Keratinocyte (primary cell): ENCODE measurements around the gene DMRTC1. TPM values are rescaled to one million over a fixed set of nuclear protein-coding genes. Genes with fewer than 3 reads are reported as not detected.
"Not testable (repeated sequence)": the region's sequence is repeated elsewhere in the genome, so short reads cannot be mapped to it uniquely, and the experiment has no call there.

Experiments used
- DNase-seq: peaks from one replicate; pipeline ENCODE4 v3.0.0-alpha.2; 2011; ENCODE audit warnings: low read depth, missing footprints, low spot score
- FAIRE-seq: peaks from 2 replicates; lab custom pipeline; 2011; peaks lifted over from hg19 to GRCh38; lab: Jason Lieb, UNC
- H2AFZ ChIP-seq: 2 replicates; pipeline ENCODE4 v1.6.0; 2012; ENCODE audit warnings: low read length, control low read depth, inconsistent platforms; ENCODE audit not compliant: control insufficient read depth
- H3K27ac ChIP-seq: 2 replicates; pipeline ENCODE4 v1.5.1; 2011; ENCODE audit warnings: low read length; ENCODE audit not compliant: control insufficient read depth, insufficient read depth
- H3K27me3 ChIP-seq: 3 replicates; pipeline ENCODE4 v1.6.0; 2011; ENCODE audit warnings: low read length; ENCODE audit not compliant: control insufficient read depth, insufficient read depth; ENCODE audit errors: extremely low read depth
- H3K36me3 ChIP-seq, 2 experiments: 2 replicates in 1 of 2; 3 replicates in 1 of 2; pipeline ENCODE4 v1.5.1; 2011; ENCODE audit warnings: low read length in 2 of 2, mild to moderate bottlenecking in 1 of 2; ENCODE audit not compliant: control insufficient read depth in 2 of 2, insufficient read depth in 2 of 2; ENCODE audit errors: extremely low read depth in 1 of 2
- H3K4me1 ChIP-seq: 3 replicates; pipeline ENCODE4 v1.5.1; 2011; ENCODE audit warnings: low read length; ENCODE audit not compliant: control insufficient read depth, insufficient read depth; ENCODE audit errors: extremely low read depth
- H3K4me2 ChIP-seq: 3 replicates; pipeline ENCODE4 v1.6.0; 2011; ENCODE audit warnings: low read depth, low read length; ENCODE audit not compliant: control insufficient read depth, insufficient read depth; ENCODE audit errors: extremely low read depth
- H3K4me3 ChIP-seq, 3 experiments: fragments of 200-600 bp in 1 of 3; sonication (generic) in 1 of 3; 2 replicates in 2 of 3; 3 replicates in 1 of 3; pipeline ENCODE4 v1.5.1; 2011 to 2016; ENCODE audit warnings: low read length in 3 of 3, mild to moderate bottlenecking in 3 of 3, control low read depth in 2 of 3, inconsistent platforms in 1 of 3, low read depth in 1 of 3, mixed read lengths in 1 of 3, mixed run types in 1 of 3, moderate library complexity in 1 of 3; ENCODE audit not compliant: control insufficient read depth in 2 of 3, insufficient read depth in 2 of 3; ENCODE audit errors: extremely low read depth in 1 of 3
- H3K79me2 ChIP-seq: 2 replicates; pipeline ENCODE4 v1.6.0; 2012; ENCODE audit warnings: low read length; ENCODE audit not compliant: control insufficient read depth, insufficient read depth
- H3K9ac ChIP-seq: 3 replicates; pipeline ENCODE4 v1.6.0; 2011; ENCODE audit warnings: low read length; ENCODE audit not compliant: control insufficient read depth, insufficient read depth; ENCODE audit errors: extremely low read depth
- H3K9me1 ChIP-seq: 3 replicates; pipeline ENCODE4 v1.6.0; 2011; ENCODE audit warnings: low read length; ENCODE audit not compliant: control insufficient read depth, insufficient read depth; ENCODE audit errors: extremely low read depth
- H3K9me3 ChIP-seq: 2 replicates; pipeline ENCODE4 v1.5.1; 2012; ENCODE audit warnings: low read depth, low read length; ENCODE audit not compliant: control insufficient read depth
- H4K20me1 ChIP-seq: 3 replicates; pipeline ENCODE4 v1.6.0; 2011; ENCODE audit warnings: low read length; ENCODE audit not compliant: control insufficient read depth, insufficient read depth; ENCODE audit errors: extremely low read depth
- dilution Hi-C: fragments of 300-500 bp; cut with MboI; formaldehyde crosslinking; loops from one replicate; pipeline ENCODE4 v1.7.0; 2020; ENCODE audit warnings: low sequenced_read_pairs; ENCODE audit not compliant: extremely low pct_ligation_motif_present
- polyA plus RNA-seq, 5 experiments: library from polyadenylated mRNA; depleted of rRNA in 3 of 5; stranded (reverse) in 3 of 5; stranded (forward) in 1 of 5; unstranded in 1 of 5; fragments of >200 nt; gene quantifications; 1 replicate in 1 of 5; 2 replicates in 3 of 5; 3 replicates in 1 of 5; pipeline versions ENCODE4 v1.2.1 to v1.2.3, GENCODE V29; 2011 to 2012; ENCODE audit warnings: missing spikeins in 2 of 5, low read depth in 1 of 5, low replicate concordance in 1 of 5

DMRTC1 gene
- polyA plus RNA-seq, 1 donor (not counting 4 experiments of a cell fraction or from before 2014, with no cell fraction given), result not detected

GRCh38 chrX:72943035-72943818 is 410 bp downstream of the DMRTC1 start:
- H3K27ac ChIP-seq, H3K9ac ChIP-seq, H3K27me3 ChIP-seq, H3K36me3 ChIP-seq, DNase-seq, H3K4me3 ChIP-seq, H3K4me1 ChIP-seq, dilution Hi-C loops, H4K20me1 ChIP-seq, H2AFZ ChIP-seq, H3K9me1 ChIP-seq, H3K79me2 ChIP-seq, FAIRE-seq, H3K9me3 ChIP-seq, H3K4me2 ChIP-seq: not testable (repeated sequence)

- H3K4me1 ChIP-seq, H3K36me3 ChIP-seq, H3K9me1 ChIP-seq, DNase-seq, H3K9ac ChIP-seq, H2AFZ ChIP-seq, H3K4me3 ChIP-seq, H3K4me2 ChIP-seq, H3K27me3 ChIP-seq, H4K20me1 ChIP-seq, FAIRE-seq, H3K27ac ChIP-seq, H3K79me2 ChIP-seq, dilution Hi-C loops, H3K9me3 ChIP-seq: not testable (repeated sequence)
Measured at GRCh38 chrX:72942272-72942671, 1.4 kb downstream of the DMRTC1 start.

DNA sequence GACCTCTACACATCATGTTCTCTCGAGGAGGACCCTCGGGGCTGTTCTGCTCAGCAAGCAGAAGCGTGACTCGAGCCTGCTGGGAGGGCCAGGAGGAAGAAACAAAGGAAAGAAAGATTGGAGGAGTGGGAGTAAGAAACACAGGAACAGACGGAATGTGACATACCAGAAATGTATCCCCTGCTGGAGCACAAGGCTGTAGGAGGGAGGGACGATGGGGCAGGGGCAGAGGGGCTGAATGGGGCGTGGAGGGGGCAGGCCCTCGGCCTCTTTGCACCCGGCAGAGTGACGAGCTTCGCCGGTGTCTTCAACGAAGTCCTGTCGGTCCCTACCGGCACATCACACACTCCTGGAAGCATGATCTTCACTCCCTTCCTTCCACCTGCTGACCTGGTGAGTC is 5.7 kb downstream of the DMRTC1 start, which contains the start of gene FAM236A:
Gene FAM236A (plus strand): TSS at position 301 of the 400 bp plus-strand sequence. CDS start 57 bp downstream, at position 358.
- H3K27me3 ChIP-seq, H3K79me2 ChIP-seq, FAIRE-seq: not testable (repeated sequence)

GRCh38 chrX:72936882-72937455 is 6.7 kb downstream of the DMRTC1 start:
- H3K27me3 ChIP-seq, H3K9me1 ChIP-seq, H4K20me1 ChIP-seq, H3K9ac ChIP-seq, H3K4me3 ChIP-seq, FAIRE-seq, H3K4me1 ChIP-seq, H3K36me3 ChIP-seq, DNase-seq, H3K9me3 ChIP-seq, H3K4me2 ChIP-seq, dilution Hi-C loops, H3K79me2 ChIP-seq, H3K27ac ChIP-seq, H2AFZ ChIP-seq: not testable (repeated sequence)

More for the DNA sequence above, 5.7 kb downstream of the DMRTC1 start, which contains the start of gene FAM236A:
- H3K9me1 ChIP-seq, H2AFZ ChIP-seq, H3K27ac ChIP-seq, H3K9ac ChIP-seq, H3K36me3 ChIP-seq, H3K9me3 ChIP-seq, H3K4me2 ChIP-seq, dilution Hi-C loops, DNase-seq, H3K4me3 ChIP-seq, H3K4me1 ChIP-seq, H4K20me1 ChIP-seq: not testable (repeated sequence)

DNA sequence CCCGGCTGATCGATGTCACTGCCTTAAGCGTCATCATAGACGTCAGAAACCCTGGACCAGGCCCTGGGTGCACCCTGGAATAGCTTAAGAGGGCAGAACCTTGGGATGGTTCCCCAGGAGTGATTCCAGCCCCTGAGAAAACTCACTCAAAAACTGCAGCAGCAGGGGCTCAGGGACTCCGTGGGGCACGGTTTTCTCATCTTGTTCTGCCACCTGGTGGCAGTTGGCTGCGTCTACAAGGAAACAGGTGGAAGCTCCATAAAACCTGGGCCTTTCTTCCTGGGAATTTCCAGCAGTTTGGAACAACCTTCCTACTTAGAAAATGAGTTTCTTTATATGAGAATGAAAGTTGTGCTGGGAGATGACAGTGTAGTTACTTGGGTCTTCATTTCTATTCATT is 7.2 kb downstream of the DMRTC1 start:
- H3K79me2 ChIP-seq, H3K9ac ChIP-seq, H3K27ac ChIP-seq, H3K9me3 ChIP-seq, H3K4me3 ChIP-seq, DNase-seq, H3K9me1 ChIP-seq, dilution Hi-C loops, H4K20me1 ChIP-seq, H3K4me1 ChIP-seq, H3K36me3 ChIP-seq, H2AFZ ChIP-seq, H3K27me3 ChIP-seq, H3K4me2 ChIP-seq: not testable (repeated sequence)
- peak; percentile 36 for FAIRE-seq
